Mesothelial cell of epicardium (in vitro differentiated cells): ENCODE results near the gene PAX8. TPM values are rescaled to one million over a fixed set of nuclear protein-coding genes. Genes with fewer than 3 reads are reported as not detected.

Source experiments
- DNase-seq, 2 experiments: peaks; one replicate each; pipeline ENCODE4 v3.0.0; 2021; ENCODE audit warnings: low spot score in 2 of 2; ENCODE audit not compliant: unreplicated experiment in 2 of 2
- H3K27ac Mint-ChIP-seq: 2 replicates; pipeline ENCODE4 v1.8.0; 2021; ENCODE audit warnings: mixed read lengths
- H3K27me3 Mint-ChIP-seq: 2 replicates; pipeline ENCODE4 v1.8.0; 2021; ENCODE audit warnings: low read depth, mixed read lengths
- H3K36me3 Mint-ChIP-seq: 2 replicates; pipeline ENCODE4 v1.8.0; 2021; ENCODE audit warnings: mixed read lengths
- H3K4me1 Mint-ChIP-seq: 2 replicates; pipeline ENCODE4 v1.8.0; 2021; ENCODE audit warnings: mixed read lengths
- H3K4me3 Mint-ChIP-seq: 2 replicates; pipeline ENCODE4 v1.8.0; 2021; ENCODE audit warnings: mild to moderate bottlenecking, moderate library complexity, mixed read lengths
- H3K9me3 Mint-ChIP-seq: 2 replicates; pipeline ENCODE4 v1.8.0; 2021; ENCODE audit warnings: mixed read lengths
- total RNA-seq: library from RNA; stranded (reverse); gene quantifications from 3 replicates; pipeline ENCODE4 v1.2.1, GENCODE V29; 2021
- TF ChIP-seq, protein P1 (sequence below): fragments of 200-600 bp; sonication (generic); IDR thresholded peaks from one replicate; pipeline ENCODE4 v1.5.0; 2021; ENCODE audit warnings: antibody characterized with exemption; ENCODE audit not compliant: unreplicated experiment

Gene PAX8
- total RNA-seq, 1 donor from 2014 or later, result 0.13 TPM

DNA sequence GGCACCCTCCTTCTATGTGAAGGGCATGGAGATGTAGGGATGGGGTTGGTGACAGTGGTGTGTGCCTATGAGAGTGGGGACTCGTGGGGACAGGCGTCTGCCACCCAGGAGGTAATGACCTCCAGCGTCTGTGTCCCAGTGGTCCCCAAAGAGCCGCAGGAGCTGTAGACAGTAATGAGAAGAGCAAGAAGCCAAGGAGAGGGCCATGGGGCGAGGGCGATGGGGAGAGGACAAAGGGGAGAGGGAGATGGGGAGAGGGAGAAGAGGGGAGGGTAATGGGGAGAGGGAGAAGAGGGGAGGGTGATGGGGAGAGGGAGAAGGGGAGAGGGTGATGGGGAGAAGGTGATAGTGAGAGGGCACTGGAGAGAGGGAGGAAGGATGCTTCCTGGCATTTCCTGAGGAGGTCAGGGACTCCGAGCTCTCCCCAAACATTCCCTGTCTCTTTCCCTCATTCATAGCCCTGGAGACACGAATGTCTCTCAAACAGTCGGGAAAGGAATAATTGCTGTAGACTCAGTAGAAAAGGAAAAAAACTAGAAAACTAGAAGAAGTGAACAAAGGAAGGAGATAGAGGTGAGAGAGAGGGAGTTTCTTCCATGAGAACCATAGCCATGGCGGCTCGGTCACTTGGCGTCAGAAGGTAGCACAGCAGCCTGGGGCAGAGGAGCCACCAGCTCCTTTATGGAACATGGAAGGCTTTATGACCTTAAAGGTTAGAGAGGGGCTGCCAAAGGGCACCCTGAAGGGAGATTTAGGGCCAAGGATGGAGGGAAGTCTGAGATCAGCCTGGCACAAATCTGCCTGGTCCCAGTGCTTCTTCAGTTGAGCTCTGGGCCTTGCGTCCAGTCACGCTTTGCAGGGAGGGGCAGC lies 65.4 kb downstream of the PAX8 start:
- TF ChIP-seq, protein P1, sequence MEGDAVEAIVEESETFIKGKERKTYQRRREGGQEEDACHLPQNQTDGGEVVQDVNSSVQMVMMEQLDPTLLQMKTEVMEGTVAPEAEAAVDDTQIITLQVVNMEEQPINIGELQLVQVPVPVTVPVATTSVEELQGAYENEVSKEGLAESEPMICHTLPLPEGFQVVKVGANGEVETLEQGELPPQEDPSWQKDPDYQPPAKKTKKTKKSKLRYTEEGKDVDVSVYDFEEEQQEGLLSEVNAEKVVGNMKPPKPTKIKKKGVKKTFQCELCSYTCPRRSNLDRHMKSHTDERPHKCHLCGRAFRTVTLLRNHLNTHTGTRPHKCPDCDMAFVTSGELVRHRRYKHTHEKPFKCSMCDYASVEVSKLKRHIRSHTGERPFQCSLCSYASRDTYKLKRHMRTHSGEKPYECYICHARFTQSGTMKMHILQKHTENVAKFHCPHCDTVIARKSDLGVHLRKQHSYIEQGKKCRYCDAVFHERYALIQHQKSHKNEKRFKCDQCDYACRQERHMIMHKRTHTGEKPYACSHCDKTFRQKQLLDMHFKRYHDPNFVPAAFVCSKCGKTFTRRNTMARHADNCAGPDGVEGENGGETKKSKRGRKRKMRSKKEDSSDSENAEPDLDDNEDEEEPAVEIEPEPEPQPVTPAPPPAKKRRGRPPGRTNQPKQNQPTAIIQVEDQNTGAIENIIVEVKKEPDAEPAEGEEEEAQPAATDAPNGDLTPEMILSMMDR, result no peak
- Mint-ChIP-seq H3K36me3 (no peaks in the 10 kb centered on the region), H3K27me3 (no peaks in the 10 kb centered on the region), H3K9me3 (no peaks in the 10 kb centered on the region), H3K27ac (peak overlapping the region; percentile 68), H3K4me3 (no peak overlapping the region), H3K4me1 (peaks cover 50% of the 10 kb centered on the region)
- DNase-seq, result no peak

DNA sequence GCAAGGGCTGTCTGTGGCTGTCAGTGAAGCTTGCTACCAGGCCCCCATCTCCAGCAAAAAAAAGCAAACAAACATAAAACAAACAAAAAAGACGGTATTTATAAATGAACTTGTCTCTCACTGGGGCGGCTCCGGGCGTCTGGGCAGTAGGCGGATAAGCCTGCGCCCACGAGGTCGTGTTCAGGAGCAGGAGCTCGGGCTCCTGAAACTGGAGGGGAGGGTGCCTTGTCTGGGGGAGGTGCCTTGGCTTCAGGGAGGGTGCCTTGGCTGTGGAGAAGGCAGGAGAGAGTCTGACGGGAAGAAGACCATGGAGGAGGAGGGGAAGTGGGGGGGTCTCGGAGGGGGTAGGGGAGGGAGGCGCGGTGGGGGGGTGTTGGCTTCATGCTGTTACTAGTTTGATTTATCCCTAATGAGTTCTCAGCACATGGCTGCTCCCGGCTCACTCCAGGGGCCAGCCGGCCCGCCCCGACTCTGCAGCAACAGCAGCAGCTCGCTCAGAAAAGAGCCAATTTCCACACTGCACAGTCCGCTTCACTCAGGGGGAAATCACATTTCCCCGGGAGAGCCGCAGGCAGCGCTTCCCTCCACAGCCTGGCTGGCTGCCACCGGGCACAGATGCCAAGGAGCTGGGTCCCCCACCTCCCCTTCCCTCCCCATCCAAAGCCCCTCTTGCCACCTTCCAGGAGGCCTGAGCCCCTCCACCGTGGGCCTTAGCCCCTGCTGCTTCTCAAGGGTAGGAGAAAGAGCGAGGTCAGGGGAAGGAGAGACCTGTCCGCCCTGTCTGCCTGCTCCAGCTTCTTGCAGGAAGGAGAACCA lies 66.3 kb downstream of the PAX8 start:
- TF ChIP-seq, protein P1, result no peak
- Mint-ChIP-seq H3K4me1 (peaks cover 43% of the 10 kb centered on the region), H3K4me3 (no peak overlapping the region), H3K9me3 (no peaks in the 10 kb centered on the region), H3K27ac (peak overlapping the region; percentile 81), H3K27me3 (no peaks in the 10 kb centered on the region), H3K36me3 (no peaks in the 10 kb centered on the region)
- no peak for DNase-seq

DNA sequence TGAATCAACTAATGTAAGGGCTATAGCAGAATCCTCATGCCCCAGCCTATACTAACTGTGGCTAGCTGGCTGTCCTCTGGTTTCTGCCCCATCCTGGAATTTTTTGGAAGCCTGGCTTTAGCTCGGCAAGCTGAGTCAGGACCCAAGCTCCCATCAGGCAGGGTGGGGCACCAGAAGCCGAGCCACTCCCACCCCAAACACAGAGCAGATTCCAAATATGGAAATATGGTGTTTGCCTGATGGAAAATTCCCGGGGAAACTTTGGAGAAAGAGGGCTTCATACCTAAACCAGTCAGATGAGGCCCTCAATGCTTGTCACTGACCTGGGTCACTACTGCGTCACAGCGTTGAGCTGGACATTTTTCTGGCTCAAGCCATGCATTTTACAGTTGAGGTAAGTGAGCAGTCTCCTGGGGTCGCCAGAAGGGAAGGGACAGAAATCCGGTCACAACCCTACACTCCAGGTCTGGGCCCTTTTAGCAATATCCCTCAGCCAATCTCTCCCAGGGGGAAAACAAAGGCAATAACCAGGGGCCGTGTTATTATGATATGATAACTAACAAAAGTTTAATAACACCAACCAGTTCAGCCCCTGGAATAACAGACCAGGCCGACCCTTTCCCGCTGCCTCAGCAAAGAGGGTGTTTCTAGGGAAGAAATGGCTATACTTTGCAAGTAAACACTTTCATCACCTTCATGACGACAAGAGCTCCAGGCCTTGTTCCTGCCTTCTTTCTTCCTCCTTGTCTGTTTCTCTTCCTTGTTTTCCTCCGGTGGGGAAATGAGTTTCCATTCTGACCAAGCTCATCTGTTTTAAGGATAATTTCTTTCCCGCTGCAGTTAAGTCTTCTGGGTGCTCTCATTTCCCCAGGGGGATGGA lies 67.3 kb downstream of the PAX8 start:
- Mint-ChIP-seq H3K4me3 (no peak overlapping the region), H3K27me3 (no peaks in the 10 kb centered on the region), H3K36me3 (no peaks in the 10 kb centered on the region), H3K9me3 (no peaks in the 10 kb centered on the region), H3K4me1 (peaks cover 37% of the 10 kb centered on the region), H3K27ac (peak overlapping the region; percentile 82)
- no peak for DNase-seq
- TF ChIP-seq, protein P1, result no peak

DNA sequence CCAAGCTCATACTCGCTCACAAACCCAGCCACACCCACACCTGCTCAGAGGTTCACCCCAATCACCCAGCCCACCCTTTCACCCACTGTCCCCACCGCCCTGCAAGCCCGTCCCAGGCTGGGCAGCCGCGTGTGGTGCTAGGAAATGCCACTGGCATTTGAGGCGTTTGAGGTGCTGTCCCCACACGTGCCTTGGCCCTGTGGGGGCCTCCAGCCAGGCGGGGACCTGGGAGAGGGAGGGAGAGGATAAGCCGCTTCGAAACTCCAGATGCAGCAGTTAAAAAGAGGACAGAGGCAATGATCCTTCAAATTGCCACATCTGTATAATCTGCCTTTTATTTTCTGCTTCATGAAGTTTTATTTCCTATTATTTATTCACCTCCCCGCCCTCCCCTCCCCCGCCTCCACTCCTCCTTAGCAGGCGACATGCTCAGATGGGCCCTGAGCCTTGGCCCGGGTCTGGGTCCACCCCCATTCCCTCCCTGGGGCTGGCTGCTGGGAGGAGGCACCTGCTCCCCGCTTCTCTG lies 69.0 kb downstream of the PAX8 start:
- Mint-ChIP-seq H3K4me3 (no peak overlapping the region), H3K4me1 (peaks cover 37% of the 10 kb centered on the region), H3K36me3 (no peaks in the 10 kb centered on the region), H3K27ac (peak overlapping the region; percentile 76), H3K27me3 (no peaks in the 10 kb centered on the region), H3K9me3 (no peaks in the 10 kb centered on the region)
- TF ChIP-seq, protein P1, result no peak
- DNase-seq, result no peak

DNA sequence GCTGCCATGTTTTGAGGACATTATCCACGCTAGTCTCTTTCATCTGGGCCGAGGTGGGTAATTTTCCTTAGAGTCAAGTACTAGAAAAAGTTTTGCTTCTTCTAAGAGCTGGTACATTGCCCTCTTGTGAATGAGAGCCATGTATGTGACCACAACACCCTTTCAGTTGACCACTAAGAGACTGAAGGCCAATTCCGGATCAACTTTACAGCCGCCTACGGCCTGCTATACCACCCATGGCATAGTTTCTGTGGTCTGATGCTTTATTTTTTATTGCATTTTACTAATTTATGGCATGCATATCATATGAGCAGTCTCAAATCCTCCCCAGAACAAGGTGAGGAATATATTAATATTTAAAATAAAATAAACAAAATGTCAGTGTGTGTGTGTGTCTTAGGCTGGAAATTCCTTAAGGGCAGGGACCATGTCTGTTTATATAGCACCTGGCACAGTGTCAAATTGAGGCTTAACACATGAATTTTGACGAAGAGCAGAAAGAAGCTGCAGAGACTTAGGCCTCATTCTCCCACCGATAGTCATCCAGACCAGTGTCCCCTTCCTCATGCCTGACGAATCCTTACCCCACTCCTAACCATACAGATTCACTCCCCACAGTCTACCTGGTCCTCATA lies 69.6 kb downstream of the PAX8 start:
- Mint-ChIP-seq H3K4me1 (peaks cover 38% of the 10 kb centered on the region), H3K36me3 (no peaks in the 10 kb centered on the region), H3K4me3 (no peak overlapping the region), H3K9me3 (no peaks in the 10 kb centered on the region), H3K27ac (peak overlapping the region; percentile 76), H3K27me3 (no peaks in the 10 kb centered on the region)
- TF ChIP-seq, protein P1, result no peak
- DNase-seq, result no peak
